ENCODE measurements around the gene DEDD2. TPM values are rescaled to one million over a fixed set of nuclear protein-coding genes. Genes with fewer than 3 reads are reported as not detected.
A peak's percentile ranks its signal among the peaks of the same experiment; 100 is the strongest.

Gene DEDD2
- total and polyA plus RNA-seq, 10 of the 15 experiments (the other 5 are each of a cell fraction or from before 2014, with no cell fraction given): 2.5 to 24.7 (median 17.6) TPM

DNA sequence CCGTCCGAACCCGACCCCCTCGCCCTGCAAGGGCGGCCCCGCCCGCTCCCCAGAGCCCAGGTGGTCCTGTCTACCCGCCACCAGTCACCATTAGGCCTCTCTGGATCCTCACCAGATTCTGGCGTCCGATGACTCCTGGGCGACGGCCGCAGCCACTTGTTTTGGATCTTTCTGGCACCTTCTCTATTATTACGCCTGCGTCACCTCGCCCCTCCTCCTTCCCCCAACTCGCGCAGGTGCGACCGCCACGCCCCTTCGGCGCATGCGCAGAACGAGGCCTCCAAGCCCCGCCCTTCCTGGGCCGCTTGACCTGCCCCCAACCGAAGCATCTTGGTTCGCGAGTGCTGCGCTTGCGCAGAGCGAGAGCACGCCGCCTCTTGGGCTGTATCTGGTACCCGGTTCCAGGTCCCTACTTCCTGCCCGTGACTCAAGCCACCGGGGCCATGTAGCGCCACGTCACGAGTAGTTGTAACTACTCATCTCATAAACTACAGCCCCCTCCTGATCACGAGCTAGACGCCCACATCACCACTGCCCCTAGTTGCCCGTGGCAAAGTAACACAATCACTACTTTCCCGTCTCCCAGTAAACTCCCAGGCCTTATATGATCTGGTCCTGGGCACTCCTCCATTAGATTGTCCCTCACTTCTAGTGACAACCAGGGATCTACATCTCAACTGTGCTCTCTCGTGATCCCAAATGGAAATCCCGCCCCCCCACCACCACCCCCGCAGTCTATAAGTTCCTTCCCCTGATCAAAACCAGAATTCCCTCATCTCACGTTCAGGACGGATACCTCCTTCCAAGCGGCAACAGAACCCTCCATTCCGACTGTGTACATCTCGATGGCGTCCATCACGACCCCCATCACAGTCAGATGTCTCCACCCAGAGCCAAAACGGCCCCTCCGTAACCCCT lies at the start of gene DEDD2 (continued):
- TF ChIP-seq CBX5 (IDR thresholded peaks at IDR 0.05; ENCODE audit: low read depth) (no peak), GABPA (IDR thresholded peaks at IDR 0.05; ENCODE audit: low read depth) (no peak), BHLHE40 (IDR thresholded peaks at IDR 0.05; ENCODE audit: borderline replicate concordance in 1 of 2, low read depth in 2 of 2, low read length in 1 of 2) (peak; percentile 89 to 94), IKZF2 (IDR thresholded peaks at IDR 0.05) (no peak), CBFB (IDR thresholded peaks at IDR 0.05; ENCODE audit: low read depth) (no peak), BCL11A (IDR thresholded peaks at IDR 0.05; ENCODE audit: low read depth, low read length) (no peak), SMAD1 (IDR thresholded peaks at IDR 0.05; ENCODE audit: low read depth, partially characterized antibody) (no peak), GATAD2B (conservative IDR thresholded peaks at IDR 0.05; ENCODE audit: low read depth) (0 out of 2 replicates have a peak, but pooled peaks have one; percentile 11), RFX5 (IDR thresholded peaks at IDR 0.05; ENCODE audit: low read depth, low read length) (no peak), ZNF384 (IDR thresholded peaks at IDR 0.05; ENCODE audit: borderline replicate concordance, low read depth, low read length) (no peak), RUNX3 (IDR thresholded peaks at IDR 0.05; ENCODE audit: low read length) (no peak), RCOR1 (conservative IDR thresholded peaks at IDR 0.05; ENCODE audit: low read depth, low read length) (no peak), FOS (IDR thresholded peaks at IDR 0.05; ENCODE audit: borderline replicate concordance, extremely low read depth, insufficient read length) (no peak), HDAC6 (IDR thresholded peaks at IDR 0.05; ENCODE audit: unreplicated experiment) (no peak), SIN3A (IDR thresholded peaks at IDR 0.05; ENCODE audit: low read depth, low read length) (peak; percentile 92), NFYA (IDR thresholded peaks at IDR 0.05; ENCODE audit: borderline replicate concordance, low read depth, low read length) (no peak), RELA (IDR thresholded peaks at IDR 0.05; ENCODE audit: borderline replicate concordance, partially characterized antibody) (no peak), CHD1 (IDR thresholded peaks at IDR 0.05; ENCODE audit: low read depth, low read length) (no peak)
- TF ChIP-seq, protein P1, sequence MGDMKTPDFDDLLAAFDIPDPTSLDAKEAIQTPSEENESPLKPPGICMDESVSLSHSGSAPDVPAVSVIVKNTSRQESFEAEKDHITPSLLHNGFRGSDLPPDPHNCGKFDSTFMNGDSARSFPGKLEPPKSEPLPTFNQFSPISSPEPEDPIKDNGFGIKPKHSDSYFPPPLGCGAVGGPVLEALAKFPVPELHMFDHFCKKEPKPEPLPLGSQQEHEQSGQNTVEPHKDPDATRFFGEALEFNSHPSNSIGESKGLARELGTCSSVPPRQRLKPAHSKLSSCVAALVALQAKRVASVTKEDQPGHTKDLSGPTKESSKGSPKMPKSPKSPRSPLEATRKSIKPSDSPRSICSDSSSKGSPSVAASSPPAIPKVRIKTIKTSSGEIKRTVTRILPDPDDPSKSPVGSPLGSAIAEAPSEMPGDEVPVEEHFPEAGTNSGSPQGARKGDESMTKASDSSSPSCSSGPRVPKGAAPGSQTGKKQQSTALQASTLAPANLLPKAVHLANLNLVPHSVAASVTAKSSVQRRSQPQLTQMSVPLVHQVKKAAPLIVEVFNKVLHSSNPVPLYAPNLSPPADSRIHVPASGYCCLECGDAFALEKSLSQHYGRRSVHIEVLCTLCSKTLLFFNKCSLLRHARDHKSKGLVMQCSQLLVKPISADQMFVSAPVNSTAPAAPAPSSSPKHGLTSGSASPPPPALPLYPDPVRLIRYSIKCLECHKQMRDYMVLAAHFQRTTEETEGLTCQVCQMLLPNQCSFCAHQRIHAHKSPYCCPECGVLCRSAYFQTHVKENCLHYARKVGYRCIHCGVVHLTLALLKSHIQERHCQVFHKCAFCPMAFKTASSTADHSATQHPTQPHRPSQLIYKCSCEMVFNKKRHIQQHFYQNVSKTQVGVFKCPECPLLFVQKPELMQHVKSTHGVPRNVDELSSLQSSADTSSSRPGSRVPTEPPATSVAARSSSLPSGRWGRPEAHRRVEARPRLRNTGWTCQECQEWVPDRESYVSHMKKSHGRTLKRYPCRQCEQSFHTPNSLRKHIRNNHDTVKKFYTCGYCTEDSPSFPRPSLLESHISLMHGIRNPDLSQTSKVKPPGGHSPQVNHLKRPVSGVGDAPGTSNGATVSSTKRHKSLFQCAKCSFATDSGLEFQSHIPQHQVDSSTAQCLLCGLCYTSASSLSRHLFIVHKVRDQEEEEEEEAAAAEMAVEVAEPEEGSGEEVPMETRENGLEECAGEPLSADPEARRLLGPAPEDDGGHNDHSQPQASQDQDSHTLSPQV (IDR thresholded peaks at IDR 0.05): no peak
- TF ChIP-seq, protein P2, sequence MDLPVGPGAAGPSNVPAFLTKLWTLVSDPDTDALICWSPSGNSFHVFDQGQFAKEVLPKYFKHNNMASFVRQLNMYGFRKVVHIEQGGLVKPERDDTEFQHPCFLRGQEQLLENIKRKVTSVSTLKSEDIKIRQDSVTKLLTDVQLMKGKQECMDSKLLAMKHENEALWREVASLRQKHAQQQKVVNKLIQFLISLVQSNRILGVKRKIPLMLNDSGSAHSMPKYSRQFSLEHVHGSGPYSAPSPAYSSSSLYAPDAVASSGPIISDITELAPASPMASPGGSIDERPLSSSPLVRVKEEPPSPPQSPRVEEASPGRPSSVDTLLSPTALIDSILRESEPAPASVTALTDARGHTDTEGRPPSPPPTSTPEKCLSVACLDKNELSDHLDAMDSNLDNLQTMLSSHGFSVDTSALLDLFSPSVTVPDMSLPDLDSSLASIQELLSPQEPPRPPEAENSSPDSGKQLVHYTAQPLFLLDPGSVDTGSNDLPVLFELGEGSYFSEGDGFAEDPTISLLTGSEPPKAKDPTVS (IDR thresholded peaks at IDR 0.05; ENCODE audit: low read depth, low read length): peak; percentile 96

All from GM12878 (cell line).